GM23338 (cell line): Measurements from ENCODE around the gene CHMP6.

Experiments
- CTCF ChIP-seq, 2 experiments: fragments of 200-600 bp in 1 of 2; sonication (generic) in 1 of 2; conservative IDR thresholded peaks; 2 replicates each; pipeline versions ENCODE4 v1.5.1 to v1.6.1; 2016 to 2017; ENCODE audit warnings: antibody characterized with exemption in 2 of 2, low read depth in 2 of 2, mild to moderate bottlenecking in 2 of 2, moderate library complexity in 1 of 2
- EZH2 ChIP-seq: fragments of 200-600 bp; sonication (generic); IDR thresholded peaks from one replicate; pipeline ENCODE4 v1.8.0; 2017; ENCODE audit warnings: antibody characterized with exemption, mild to moderate bottlenecking, low read depth; ENCODE audit not compliant: unreplicated experiment
- EZH2phosphoT487 ChIP-seq: fragments of 200-600 bp; sonication (generic); IDR thresholded peaks from one replicate; pipeline ENCODE4 v1.8.1; 2018; ENCODE audit warnings: antibody characterized with exemption; ENCODE audit not compliant: unreplicated experiment
- POLR2AphosphoS5 ChIP-seq: IDR thresholded peaks from 2 replicates; pipeline ENCODE4 v1.6.1; 2016; ENCODE audit warnings: antibody characterized with exemption, low read depth
- TF ChIP-seq, protein P1 (sequence below): IDR thresholded peaks from one replicate; pipeline ENCODE4 v1.6.1; 2018; ENCODE audit warnings: antibody characterized with exemption; ENCODE audit not compliant: unreplicated experiment

GRCh38 chr17:81048827-81049371 lies 57.3 kb downstream of the CHMP6 start:
- TF ChIP-seq CTCF (conservative IDR thresholded peaks at IDR 0.05; ENCODE audit: low read depth in 2 of 2), result no peak
- no peak for TF ChIP-seq POLR2AphosphoS5
- no peak for TF ChIP-seq EZH2
- TF ChIP-seq EZH2phosphoT487, result no peak
- TF ChIP-seq, protein P1, sequence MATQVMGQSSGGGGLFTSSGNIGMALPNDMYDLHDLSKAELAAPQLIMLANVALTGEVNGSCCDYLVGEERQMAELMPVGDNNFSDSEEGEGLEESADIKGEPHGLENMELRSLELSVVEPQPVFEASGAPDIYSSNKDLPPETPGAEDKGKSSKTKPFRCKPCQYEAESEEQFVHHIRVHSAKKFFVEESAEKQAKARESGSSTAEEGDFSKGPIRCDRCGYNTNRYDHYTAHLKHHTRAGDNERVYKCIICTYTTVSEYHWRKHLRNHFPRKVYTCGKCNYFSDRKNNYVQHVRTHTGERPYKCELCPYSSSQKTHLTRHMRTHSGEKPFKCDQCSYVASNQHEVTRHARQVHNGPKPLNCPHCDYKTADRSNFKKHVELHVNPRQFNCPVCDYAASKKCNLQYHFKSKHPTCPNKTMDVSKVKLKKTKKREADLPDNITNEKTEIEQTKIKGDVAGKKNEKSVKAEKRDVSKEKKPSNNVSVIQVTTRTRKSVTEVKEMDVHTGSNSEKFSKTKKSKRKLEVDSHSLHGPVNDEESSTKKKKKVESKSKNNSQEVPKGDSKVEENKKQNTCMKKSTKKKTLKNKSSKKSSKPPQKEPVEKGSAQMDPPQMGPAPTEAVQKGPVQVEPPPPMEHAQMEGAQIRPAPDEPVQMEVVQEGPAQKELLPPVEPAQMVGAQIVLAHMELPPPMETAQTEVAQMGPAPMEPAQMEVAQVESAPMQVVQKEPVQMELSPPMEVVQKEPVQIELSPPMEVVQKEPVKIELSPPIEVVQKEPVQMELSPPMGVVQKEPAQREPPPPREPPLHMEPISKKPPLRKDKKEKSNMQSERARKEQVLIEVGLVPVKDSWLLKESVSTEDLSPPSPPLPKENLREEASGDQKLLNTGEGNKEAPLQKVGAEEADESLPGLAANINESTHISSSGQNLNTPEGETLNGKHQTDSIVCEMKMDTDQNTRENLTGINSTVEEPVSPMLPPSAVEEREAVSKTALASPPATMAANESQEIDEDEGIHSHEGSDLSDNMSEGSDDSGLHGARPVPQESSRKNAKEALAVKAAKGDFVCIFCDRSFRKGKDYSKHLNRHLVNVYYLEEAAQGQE, result no peak
